Heart left ventricle (tissue), 13 donors: ENCODE data around the gene SIPA1.

ENCODE experiments used
- CTCF ChIP-seq, 12 donors: fragments of 200-600 bp; sonication (generic) in 4 of 12; IDR thresholded peaks; one replicate each; pipeline versions ENCODE4 v1.5.0 to v1.8.0; 2018 to 2022; ENCODE audit warnings: antibody characterized with exemption in 12 of 12, mild to moderate bottlenecking in 5 of 12
- POLR2A ChIP-seq, 2 donors: fragments of 450-650 bp; IDR thresholded peaks; one replicate each; pipeline ENCODE4 v1.6.1; 2017; ENCODE audit warnings: antibody characterized with exemption in 2 of 2, mild to moderate bottlenecking in 2 of 2, moderate library complexity in 2 of 2
- donor health status: ischemic (EF 13 %, LVEDD 7.1; RV severe dilation, severe dysfunction).
- donor health status: DM: no; HTN: yes; CAD: no.
- donor health status: DM: no; HTN: no; CAD: no.
- donor health status: ischemic (EF 25% LVEDD 6.9; RV normal size, moderate dysfunction).
- donor health status: ischemic (EF 25% LVEDD 5.7; RV mildly dilated, moderate dysfunction).
- donor health status: ischemic (EF 35%, LVEDD 5.7; RV mildly dilated, moderate dysfunction).
- donor health status: nonischemic (EF 11% LVEDD 7.7; RV severe dilation, severe dysfunction).
- donor health status: DM: yes; HTN: yes; CAD: no.
- donor health status: PGD.
- donor health status: ischemic (EF 29% LVEDD 5.4; RV normal size, mild dysfunction).
- donor health status: nonischemic (EF 23%, LVEDD 6.1; RV moderate dilation, normal function).

- TF ChIP-seq CTCF (IDR thresholded peaks at IDR 0.05) (peak in 11 of 12 donors; percentile 29 to 69 (median 56)), POLR2A (IDR thresholded peaks at IDR 0.05) (peak in 1 of 2 donors; percentile 93)
These were observed at the start of gene SIPA1 for GRCh38 chr11:65637794-65638419.
